Kidney (tissue), 22 donors: ENCODE measurements around the gene SNX19. TPM values are rescaled to one million over a fixed set of nuclear protein-coding genes. Genes with fewer than 3 reads are reported as not detected.

Experiments
- DNase-seq, 5 donors: peaks; one replicate each; pipeline ENCODE4 v3.0.0-alpha.2; 2013 to 2020
- FAIRE-seq: peaks from 2 replicates; lab custom pipeline; 2012; peaks lifted over from hg19 to GRCh38; lab: Jason Lieb, UNC
- H3K27ac ChIP-seq, 2 donors: one replicate each; pipeline ENCODE4 v1.7.0; 2013; ENCODE audit warnings: low read depth in 2 of 2, low read length in 2 of 2, inconsistent platforms in 1 of 2
- H3K27me3 ChIP-seq: one replicate; pipeline ENCODE4 v1.7.1; 2013; ENCODE audit warnings: low read length, inconsistent platforms; ENCODE audit not compliant: control insufficient read depth, insufficient read depth
- H3K36me3 ChIP-seq, 3 donors: one replicate each; pipeline versions ENCODE4 v1.7.0 to v1.7.1; 2013; ENCODE audit warnings: low read length in 3 of 3, control low read depth in 1 of 3, inconsistent platforms in 1 of 3; ENCODE audit not compliant: insufficient read depth in 3 of 3, control insufficient read depth in 2 of 3
- H3K4me1 ChIP-seq, 3 donors: one replicate each; pipeline versions ENCODE4 v1.7.0 to v1.7.1; 2013; ENCODE audit warnings: low read length in 3 of 3, inconsistent platforms in 1 of 3, low read depth in 1 of 3; ENCODE audit not compliant: control insufficient read depth in 2 of 3, insufficient read depth in 2 of 3
- H3K4me3 ChIP-seq, 3 donors: one replicate each; pipeline versions ENCODE4 v1.7.0 to v1.8.1; 2013; ENCODE audit warnings: low read length in 3 of 3, control low read depth in 1 of 3, inconsistent platforms in 1 of 3
- H3K9ac ChIP-seq, 3 donors: one replicate each; pipeline versions ENCODE4 v1.7.0 to v1.7.1; 2013; ENCODE audit warnings: low read length in 3 of 3, control low read depth in 1 of 3, inconsistent platforms in 1 of 3
- H3K9me3 ChIP-seq, 3 donors: one replicate each; pipeline versions ENCODE4 v1.7.0 to v1.7.1; 2013; ENCODE audit warnings: low read length in 3 of 3, control low read depth in 1 of 3, inconsistent platforms in 1 of 3; ENCODE audit not compliant: control insufficient read depth in 2 of 3, insufficient read depth in 1 of 3
- CTCF ChIP-seq: IDR thresholded peaks from 3 replicates; pipeline ENCODE4 v1.5.1; 2012; ENCODE audit warnings: mild to moderate bottlenecking, moderate library complexity, borderline replicate concordance; ENCODE audit not compliant: insufficient read depth; ENCODE audit errors: extremely low read depth
- intact Hi-C: fragments of 100-400 bp; cut with DNase I; formaldehyde crosslinking; loops from one replicate; pipeline ENCODE4 v1.11.1; 2022
- long read RNA-seq, 10 donors: library from polyadenylated mRNA in 1 of 10; unstranded in 1 of 10; transcript quantifications; one replicate each; pipeline ENCODE4 v2.0.0 and lab custom pipeline, GENCODE V29; 2021 to 2026
- polyA plus RNA-seq: library from polyadenylated mRNA; stranded (reverse); fragments of 350-450 nt; fragmentation: Illumina TruSeq; extraction: RNeasy Lipid Tissue Mini Kit (QIAGEN cat#74804); gene quantifications from one replicate; pipeline ENCODE4 v1.2.3, GENCODE V29; 2014; ENCODE audit warnings: low read depth, low replicate concordance; ENCODE audit not compliant: insufficient read depth
- total RNA-seq: library from RNA; stranded (reverse); fragmentation: NEBNext Ultra II Directional; extraction: Animal tissue kit (Norgen Biotek cat#: 25700); gene quantifications from one replicate; pipeline ENCODE4 v1.2.1, GENCODE V29; 2021
- donor health status: control.
- donor health status: control.
- donor health status: control.
- donor health status: control.
- donor health status: control.
- donor health status: DM: yes; HTN: yes; CAD: no.
- donor health status: Normal renal cell carcinoma (clear cell type).

Gene SNX19
- total RNA-seq (67.5 TPM), polyA plus RNA-seq (16.9 TPM)
- long read RNA-seq, donor 1, full-length matches to known transcripts: 5 of 5 reads
- long read RNA-seq, donor 1, partial matches to known transcripts: 0 of 5 reads
- long read RNA-seq, donor 1, other reads (novel, unspliced or antisense): 0 of 5 reads
- long read RNA-seq, donor 2, full-length matches to known transcripts: 4 of 4 reads
- long read RNA-seq, donor 2, partial matches to known transcripts: 0 of 4 reads
- long read RNA-seq, donor 2, other reads (novel, unspliced or antisense): 0 of 4 reads
- long read RNA-seq, donor 3, full-length matches to known transcripts: 6 of 6 reads
- long read RNA-seq, donor 3, partial matches to known transcripts: 0 of 6 reads
- long read RNA-seq, donor 3, other reads (novel, unspliced or antisense): 0 of 6 reads
- long read RNA-seq, donor 4, full-length matches to known transcripts: 9 of 20 reads
- long read RNA-seq, donor 4, partial matches to known transcripts: 11 of 20 reads
- long read RNA-seq, donor 4, other reads (novel, unspliced or antisense): 0 of 20 reads
- long read RNA-seq, donor 5: 0 reads
- long read RNA-seq, donor 6, full-length matches to known transcripts: 3 of 3 reads
- long read RNA-seq, donor 6, partial matches to known transcripts: 0 of 3 reads
- long read RNA-seq, donor 6, other reads (novel, unspliced or antisense): 0 of 3 reads
- long read RNA-seq, donor 7, full-length matches to known transcripts: 3 of 9 reads
- long read RNA-seq, donor 7, partial matches to known transcripts: 4 of 9 reads
- long read RNA-seq, donor 7, other reads (novel, unspliced or antisense): 2 of 9 reads
- long read RNA-seq, donor 8, full-length matches to known transcripts: 2 of 2 reads
- long read RNA-seq, donor 8, partial matches to known transcripts: 0 of 2 reads
- long read RNA-seq, donor 8, other reads (novel, unspliced or antisense): 0 of 2 reads
- long read RNA-seq, donor 9, partial matches to known transcripts: 0 of 2 reads
- long read RNA-seq, donor 9, other reads (novel, unspliced or antisense): 0 of 2 reads
- long read RNA-seq, donor 10, full-length matches to known transcripts: 4 of 10 reads
- long read RNA-seq, donor 10, partial matches to known transcripts: 6 of 10 reads
- long read RNA-seq, donor 10, other reads (novel, unspliced or antisense): 0 of 10 reads

GRCh38 chr11:130916238-130916855 lies at the start of gene SNX19:
TSS of gene SNX19 (minus strand) at chr11:130916479. CDS start at chr11:130915939, 540 bp downstream.
- H3K9ac ChIP-seq: peak within 1 kb of the TSS; percentile 79 to 100 (median 95)
- no peaks in the 10 kb centered on the region for H3K9me3 ChIP-seq
- intact Hi-C loops: no loop called here
- H3K36me3 ChIP-seq: peaks cover 0 to 10% (median 8%) of the 10 kb centered on the region in 3 donors
- H3K4me3 ChIP-seq: peak within 1 kb of the TSS; percentile 88 to 96 (median 91)
- TF ChIP-seq CTCF: peak; percentile 89
- no peaks in the 10 kb centered on the region for H3K27me3 ChIP-seq
- peak; percentile 92 to 97 (median 95) for DNase-seq
- no peak for FAIRE-seq
- peak within 1 kb of the TSS; percentile 80 to 86 for H3K27ac ChIP-seq
- H3K4me1 ChIP-seq: peaks cover 0 to 21% (median 7%) of the 10 kb centered on the region in 3 donors

- Histone ChIP-seq H3K27ac (no peak overlapping the region), H3K36me3 (no peaks in the 10 kb centered on the region), H3K9me3 (peaks cover 0 to 5% (median 0%) of the 10 kb centered on the region in 3 donors), H3K27me3 (no peaks in the 10 kb centered on the region), H3K4me1 (no peaks in the 10 kb centered on the region), H3K4me3 (no peak overlapping the region), H3K9ac (no peak overlapping the region)
- FAIRE-seq (no peak), DNase-seq (peak in 1 of 5 donors; percentile 29)
- TF ChIP-seq CTCF: no peak
- intact Hi-C loops: no loop called here
These were observed 47.9 kb upstream of the SNX19 start for GRCh38 chr11:130964058-130964792.

GRCh38 chr11:130947889-130948288 lies 31.6 kb upstream of the SNX19 start:
- no peak overlapping the region for H3K27ac ChIP-seq
- DNase-seq (no peak), FAIRE-seq (no peak)
- H3K27me3 ChIP-seq: no peaks in the 10 kb centered on the region
- no peaks in the 10 kb centered on the region for H3K4me1 ChIP-seq
- no peak overlapping the region for H3K4me3 ChIP-seq
- intact Hi-C loops: no loop called here
- no peak overlapping the region for H3K9ac ChIP-seq
- no peak for TF ChIP-seq CTCF
- H3K36me3 ChIP-seq: no peaks in the 10 kb centered on the region
- H3K9me3 ChIP-seq: no peaks in the 10 kb centered on the region
